ENCODE results near the gene RGP1.

GRCh38 chr9:35755071-35755470, 6.0 kb downstream of the RGP1 start:
- TF ChIP-seq ARNTL (CRISPR knock-in tag; IDR thresholded peaks at IDR 0.05; ENCODE audit: borderline replicate concordance, low read depth) (no peak), ZC3H10 (CRISPR knock-in tag; IDR thresholded peaks at IDR 0.05) (no peak), RARB (CRISPR knock-in tag; IDR thresholded peaks at IDR 0.05) (no peak), CREB5 (CRISPR knock-in tag; IDR thresholded peaks at IDR 0.05; ENCODE audit: low read depth) (no peak), ZNF70 (CRISPR knock-in tag; IDR thresholded peaks at IDR 0.05) (no peak), PPARA (CRISPR knock-in tag; IDR thresholded peaks at IDR 0.05; ENCODE audit: borderline replicate concordance) (no peak), ESRRG (CRISPR knock-in tag; IDR thresholded peaks at IDR 0.05) (no peak), ZFP3 (CRISPR knock-in tag; IDR thresholded peaks at IDR 0.05) (no peak), ZFP30 (CRISPR knock-in tag; IDR thresholded peaks at IDR 0.05) (no peak)
